Chondrocyte (in vitro differentiated cells): ENCODE results near the gene LAPTM4A. TPM values are rescaled to one million over a fixed set of nuclear protein-coding genes. Genes with fewer than 3 reads are reported as not detected.
A peak's percentile ranks its signal among the peaks of the same experiment; 100 is the strongest.

Experiments used
- DNase-seq: peaks from one replicate; pipeline ENCODE4 v3.0.0; 2021; ENCODE audit warnings: mixed read lengths, low spot score
- H3K27ac Mint-ChIP-seq: one replicate; pipeline ENCODE4 v1.8.0; 2021; ENCODE audit warnings: mild to moderate bottlenecking, moderate library complexity, mixed read lengths; ENCODE audit not compliant: unreplicated experiment
- H3K27me3 Mint-ChIP-seq: 2 replicates; pipeline ENCODE4 v1.8.0; 2021; ENCODE audit warnings: low read depth, mixed read lengths
- H3K36me3 Mint-ChIP-seq: 2 replicates; pipeline ENCODE4 v1.8.0; 2021; ENCODE audit warnings: low read depth, mixed read lengths
- H3K4me1 Mint-ChIP-seq: 2 replicates; pipeline ENCODE4 v1.8.0; 2021; ENCODE audit warnings: low read depth, mild to moderate bottlenecking, mixed read lengths
- H3K4me3 Mint-ChIP-seq: one replicate; pipeline ENCODE4 v1.8.0; 2021; ENCODE audit warnings: mild to moderate bottlenecking, moderate library complexity, mixed read lengths; ENCODE audit not compliant: unreplicated experiment
- H3K9me3 Mint-ChIP-seq: 2 replicates; pipeline ENCODE4 v1.8.0; 2021; ENCODE audit warnings: low read depth, mixed read lengths
- CTCF ChIP-seq: fragments of 200-600 bp; sonication (generic); IDR thresholded peaks from 2 replicates; pipeline ENCODE4 v1.5.0; 2021; ENCODE audit warnings: antibody characterized with exemption, mild to moderate bottlenecking, moderate library complexity
- total RNA-seq: library from RNA; stranded (reverse); gene quantifications from 3 replicates; pipeline ENCODE4 v1.2.1, GENCODE V29; 2021

The LAPTM4A gene
- total RNA-seq, 1 donor from 2014 or later, result 404 TPM

GRCh38 chr2:20037660-20038059 is 13.8 kb downstream of the LAPTM4A start:
- no peak overlapping the region for H3K4me3 Mint-ChIP-seq
- H3K4me1 Mint-ChIP-seq, result peaks cover 47% of the 10 kb centered on the region
- H3K9me3 Mint-ChIP-seq, result no peaks in the 10 kb centered on the region
- TF ChIP-seq CTCF, result no peak
- no peaks in the 10 kb centered on the region for H3K27me3 Mint-ChIP-seq
- no peak overlapping the region for H3K27ac Mint-ChIP-seq
- H3K36me3 Mint-ChIP-seq, result peaks cover 49% of the 10 kb centered on the region
- DNase-seq, result no peak

GRCh38 chr2:20035955-20036666 is 15.3 kb downstream of the LAPTM4A start:
- Mint-ChIP-seq H3K4me1 (peaks cover 32% of the 10 kb centered on the region), H3K27ac (peak overlapping the region; percentile 57), H3K27me3 (no peaks in the 10 kb centered on the region), H3K36me3 (peaks cover 62% of the 10 kb centered on the region), H3K4me3 (no peak overlapping the region), H3K9me3 (no peaks in the 10 kb centered on the region)
- TF ChIP-seq CTCF, result no peak
- no peak for DNase-seq

GRCh38 chr2:20034821-20035220 is 16.6 kb downstream of the LAPTM4A start:
- peaks cover 67% of the 10 kb centered on the region for H3K36me3 Mint-ChIP-seq
- peaks cover 7% of the 10 kb centered on the region for H3K9me3 Mint-ChIP-seq
- no peak for DNase-seq
- no peaks in the 10 kb centered on the region for H3K27me3 Mint-ChIP-seq
- no peak for TF ChIP-seq CTCF
- no peak overlapping the region for H3K27ac Mint-ChIP-seq
- H3K4me3 Mint-ChIP-seq, result no peak overlapping the region
- H3K4me1 Mint-ChIP-seq, result peaks cover 23% of the 10 kb centered on the region

GRCh38 chr2:20034218-20034617 is 17.2 kb downstream of the LAPTM4A start:
- H3K27ac Mint-ChIP-seq, result peak overlapping the region; percentile 29
- H3K36me3 Mint-ChIP-seq, result peaks cover 73% of the 10 kb centered on the region
- no peak overlapping the region for H3K4me3 Mint-ChIP-seq
- H3K4me1 Mint-ChIP-seq, result peaks cover 23% of the 10 kb centered on the region
- no peak for DNase-seq
- TF ChIP-seq CTCF, result no peak
- H3K27me3 Mint-ChIP-seq, result no peaks in the 10 kb centered on the region
- peaks cover 12% of the 10 kb centered on the region for H3K9me3 Mint-ChIP-seq

- TF ChIP-seq CTCF, result no peak
- Mint-ChIP-seq H3K27ac (no peak overlapping the region), H3K27me3 (no peaks in the 10 kb centered on the region), H3K9me3 (peaks cover 12% of the 10 kb centered on the region), H3K36me3 (peaks cover 80% of the 10 kb centered on the region), H3K4me1 (peaks cover 23% of the 10 kb centered on the region), H3K4me3 (no peak overlapping the region)
- no peak for DNase-seq
Observed at GRCh38 chr2:20033322-20033721, 18.1 kb downstream of the LAPTM4A start.
